Renal pelvis (tissue), 4 donors: ENCODE data around the gene BMP2K. TPM values are rescaled to one million over a fixed set of nuclear protein-coding genes. Genes with fewer than 3 reads are reported as not detected.
"Not testable (repeated sequence)": the region's sequence is repeated elsewhere in the genome, so short reads cannot be mapped to it uniquely, and the experiment has no call there.

Experiments
- DNase-seq: peaks from one replicate; pipeline ENCODE4 v3.0.0-alpha.2; 2013
- polyA plus RNA-seq, 3 donors: library from polyadenylated mRNA; unstranded; fragments of 120-200 nt; gene quantifications; one replicate each; pipeline ENCODE4 v1.2.1, GENCODE V29; 2013; ENCODE audit not compliant: insufficient read length in 3 of 3

The BMP2K gene
- polyA plus RNA-seq, 3 donors: 22.3 to 28.4 (median 27.8) TPM

DNA sequence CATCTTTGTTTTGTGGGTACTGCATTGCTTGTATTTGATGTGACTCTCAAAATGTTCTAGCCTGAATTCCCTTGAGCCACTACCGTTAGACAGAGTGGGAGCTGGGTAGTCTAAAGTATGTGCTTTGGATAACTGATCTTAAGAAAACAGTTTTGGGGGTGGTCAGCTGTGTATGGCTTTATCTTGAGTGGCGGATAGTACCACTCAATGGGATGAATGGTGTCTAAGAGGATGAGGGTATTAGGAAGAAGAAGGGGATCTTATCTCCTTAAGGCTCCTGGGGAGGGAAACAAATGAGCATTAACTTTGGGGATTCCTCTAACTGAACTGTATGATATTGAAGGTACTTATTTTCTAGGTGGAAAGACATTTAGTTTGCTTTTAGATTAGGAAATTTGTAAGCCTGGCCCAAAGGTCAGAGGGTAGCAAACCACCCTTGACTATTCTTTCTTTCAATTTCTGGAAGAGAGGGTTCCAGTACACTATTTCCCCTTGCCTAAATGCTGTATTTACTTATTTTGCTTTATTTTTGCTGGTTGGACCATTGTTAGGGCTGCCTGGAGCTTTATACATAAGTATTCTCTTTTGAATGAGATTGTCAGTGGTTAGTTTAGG, 11.3 kb downstream of the BMP2K start:
- no peak for DNase-seq

DNA sequence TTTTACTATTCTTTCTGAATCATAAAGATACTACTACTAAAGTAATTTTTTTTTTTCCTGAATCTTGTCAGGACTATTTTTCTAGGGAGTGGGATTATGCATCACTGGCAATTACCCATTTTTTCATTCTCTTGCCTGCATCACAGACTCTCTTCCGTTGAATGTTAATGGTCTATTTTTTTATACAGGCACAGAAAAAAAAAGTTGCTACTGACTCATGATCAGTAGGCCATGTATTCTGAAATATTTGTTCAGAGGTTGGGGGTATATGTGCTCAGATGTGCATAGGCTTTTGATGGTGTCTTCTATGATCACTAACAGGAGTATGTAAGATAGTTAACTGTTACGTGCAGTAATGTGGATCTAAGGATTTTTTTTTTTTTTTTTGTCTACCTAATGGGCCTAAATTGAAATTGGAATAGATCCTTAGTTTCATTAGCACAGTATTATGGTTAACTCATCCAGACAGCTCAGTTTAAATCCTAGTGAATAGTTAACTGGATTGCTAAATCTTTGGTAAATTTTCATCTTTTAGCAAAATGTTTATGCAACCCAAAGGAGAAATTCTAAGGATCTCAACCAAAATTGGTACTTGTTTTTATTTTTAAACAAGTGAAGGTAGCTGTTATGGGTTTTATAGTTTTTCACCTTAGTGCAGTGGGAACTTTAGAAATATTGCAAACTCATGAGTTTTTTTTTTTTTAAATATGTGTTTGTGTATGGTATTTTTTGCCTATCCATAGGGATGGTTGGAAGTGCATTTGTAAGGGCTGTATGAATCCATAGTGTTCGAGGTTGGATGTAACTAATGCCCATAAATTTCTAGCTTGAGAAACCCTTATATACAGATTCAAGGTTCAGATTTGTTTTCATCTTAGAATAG, 12.1 kb downstream of the BMP2K start:
- no peak for DNase-seq

DNA sequence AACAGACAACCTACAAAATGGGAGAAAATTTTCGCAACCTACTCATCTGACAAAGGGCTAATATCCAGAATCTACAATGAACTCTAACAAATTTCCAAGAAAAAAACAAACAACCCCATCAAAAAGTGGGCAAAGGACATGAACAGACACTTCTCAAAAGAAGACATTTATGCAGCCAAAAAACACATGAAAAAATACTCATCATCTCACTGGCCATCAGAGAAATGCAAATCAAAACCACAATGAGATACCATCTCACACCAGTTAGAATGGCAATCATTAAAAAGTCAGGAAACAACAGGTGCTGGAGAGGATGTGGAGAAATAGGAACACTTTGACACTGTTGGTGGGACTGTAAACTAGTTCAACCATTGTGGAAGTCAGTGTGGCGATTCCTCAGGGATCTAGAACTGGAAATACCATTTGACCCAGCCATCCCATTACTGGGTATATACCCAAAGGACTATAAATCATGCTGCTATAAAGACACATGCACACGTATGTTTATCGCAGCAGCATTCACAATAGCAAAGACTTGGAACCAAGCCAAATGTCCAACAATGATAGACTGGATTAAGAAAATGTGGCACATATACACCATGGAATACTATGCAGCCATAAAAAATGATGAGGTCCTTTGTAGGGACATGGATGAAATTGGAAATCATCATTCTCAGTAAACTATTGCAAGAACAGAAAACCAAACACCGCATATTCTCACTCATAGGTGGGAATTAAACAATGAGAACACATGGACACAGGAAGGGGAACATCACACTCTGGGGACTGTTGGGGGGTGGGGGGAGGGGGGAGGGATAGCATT, 19.7 kb downstream of the BMP2K start:
- not testable (repeated sequence) for DNase-seq

GRCh38 chr4:78796526-78796925, 20.4 kb downstream of the BMP2K start:
- DNase-seq: no peak

DNA sequence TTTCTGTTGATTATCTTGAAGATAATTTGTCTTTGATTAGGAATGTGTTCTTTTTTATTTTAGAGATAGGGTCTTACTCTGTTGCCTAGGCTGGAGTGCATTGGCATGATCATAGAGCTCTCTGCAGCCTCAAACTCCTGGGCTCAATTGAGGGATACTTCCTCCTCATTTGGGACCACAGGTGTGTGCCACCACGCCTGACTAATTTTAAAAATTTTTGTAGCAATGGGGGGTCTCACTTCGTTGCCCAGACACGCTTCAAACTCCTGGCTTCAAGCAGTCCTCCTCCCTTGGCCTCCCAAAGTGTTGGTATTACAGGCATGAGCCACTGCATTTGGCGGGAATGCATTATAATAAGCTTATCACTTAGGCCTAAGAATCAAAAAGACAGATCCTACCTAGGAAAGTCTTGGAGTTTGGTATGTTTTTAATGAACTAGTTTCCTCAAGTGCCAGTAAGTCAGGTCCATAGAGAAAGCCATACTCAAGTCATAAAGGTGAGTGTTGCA, 21.7 kb downstream of the BMP2K start:
- no peak for DNase-seq

DNA sequence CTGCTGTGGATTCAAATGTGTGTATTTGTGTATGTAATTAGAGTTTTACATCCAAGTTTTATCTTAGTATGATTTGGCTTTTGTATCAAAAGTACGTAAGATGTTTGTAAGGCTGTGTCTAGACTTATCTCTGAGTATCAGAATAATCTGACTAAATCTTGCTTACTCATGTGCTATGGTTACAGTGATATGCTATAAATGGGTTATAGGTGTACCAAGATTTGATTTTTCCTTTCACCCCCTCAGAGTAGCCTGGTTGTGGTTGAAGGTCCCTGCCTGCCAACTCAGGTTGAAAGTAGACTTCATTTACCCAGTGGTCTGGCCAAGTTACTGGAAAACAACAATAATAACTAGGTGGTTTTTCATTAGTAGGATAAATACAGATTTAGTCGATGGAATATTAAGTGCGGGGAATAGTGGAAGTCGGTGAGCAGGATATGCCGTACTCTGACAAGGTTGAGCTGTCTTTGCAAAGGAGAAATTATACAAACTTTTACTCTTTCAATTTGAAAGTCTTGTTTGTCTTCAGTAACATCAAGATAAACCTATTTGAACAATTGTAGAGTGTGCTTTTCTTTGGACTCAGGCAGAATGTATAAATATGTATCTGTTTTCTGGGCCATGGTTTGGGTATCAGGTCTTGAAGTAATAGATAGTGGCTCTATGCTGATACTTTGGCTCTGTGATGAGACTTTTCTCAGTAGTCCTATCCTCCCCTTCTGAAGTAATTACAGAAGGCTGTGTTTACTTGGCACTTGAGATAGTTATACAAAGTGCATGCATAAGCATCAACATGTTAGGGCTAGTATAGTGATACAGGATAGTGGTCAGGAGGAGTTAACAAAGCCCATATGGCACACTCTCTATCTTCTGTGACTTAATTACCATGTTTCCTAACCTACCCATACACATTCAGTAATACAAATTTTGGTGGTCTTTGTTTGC, 23.7 kb downstream of the BMP2K start:
- no peak for DNase-seq

GRCh38 chr4:78800965-78801364, 24.8 kb downstream of the BMP2K start:
- DNase-seq: no peak

- DNase-seq: no peak
Observed at GRCh38 chr4:78803983-78804382, 27.8 kb downstream of the BMP2K start.

DNA sequence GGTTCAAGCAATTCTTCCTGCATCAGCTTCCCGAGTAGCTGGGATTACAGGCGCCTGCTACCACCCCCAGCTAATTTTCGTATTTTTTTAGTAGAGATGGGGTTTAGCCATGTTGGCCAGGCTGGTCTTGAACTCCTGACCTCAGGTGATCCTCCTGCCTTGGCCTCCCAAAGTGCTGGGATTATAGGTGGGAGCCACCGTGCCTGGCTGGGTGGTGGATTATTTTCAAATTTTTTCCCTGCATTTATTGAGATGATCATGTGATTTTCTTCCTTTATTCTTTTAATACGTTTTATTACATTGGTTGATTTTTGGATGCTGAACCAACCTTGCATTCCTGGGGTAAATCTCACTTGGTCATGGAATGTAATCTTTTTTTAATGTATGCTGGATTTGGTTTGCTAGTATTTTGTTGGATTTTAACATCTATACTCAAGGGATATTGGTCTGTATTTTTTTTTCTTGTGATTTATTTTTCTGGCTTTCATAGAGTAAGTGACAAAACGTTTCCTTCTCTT, 30.9 kb downstream of the BMP2K start:
- no peak for DNase-seq

DNA sequence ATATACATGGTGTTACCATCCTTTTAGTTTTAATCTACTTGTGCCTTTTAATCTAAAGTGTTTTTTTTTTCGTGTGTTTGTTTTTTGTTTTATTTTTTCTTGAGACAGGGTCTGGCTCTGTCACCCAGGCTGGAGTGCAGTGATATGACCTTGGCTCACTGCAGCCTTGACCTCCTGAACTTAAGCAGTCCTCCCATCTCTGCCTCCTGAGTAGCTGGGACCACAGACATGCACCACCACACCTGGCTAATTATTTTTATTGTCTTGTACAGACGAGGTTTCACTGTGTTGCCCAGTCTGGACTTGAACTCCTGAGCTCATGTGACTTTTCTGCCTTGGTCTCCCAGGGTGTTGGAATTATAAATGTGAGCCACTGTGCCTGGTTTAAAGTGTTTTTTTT, 33.1 kb downstream of the BMP2K start:
- no peak for DNase-seq

DNA sequence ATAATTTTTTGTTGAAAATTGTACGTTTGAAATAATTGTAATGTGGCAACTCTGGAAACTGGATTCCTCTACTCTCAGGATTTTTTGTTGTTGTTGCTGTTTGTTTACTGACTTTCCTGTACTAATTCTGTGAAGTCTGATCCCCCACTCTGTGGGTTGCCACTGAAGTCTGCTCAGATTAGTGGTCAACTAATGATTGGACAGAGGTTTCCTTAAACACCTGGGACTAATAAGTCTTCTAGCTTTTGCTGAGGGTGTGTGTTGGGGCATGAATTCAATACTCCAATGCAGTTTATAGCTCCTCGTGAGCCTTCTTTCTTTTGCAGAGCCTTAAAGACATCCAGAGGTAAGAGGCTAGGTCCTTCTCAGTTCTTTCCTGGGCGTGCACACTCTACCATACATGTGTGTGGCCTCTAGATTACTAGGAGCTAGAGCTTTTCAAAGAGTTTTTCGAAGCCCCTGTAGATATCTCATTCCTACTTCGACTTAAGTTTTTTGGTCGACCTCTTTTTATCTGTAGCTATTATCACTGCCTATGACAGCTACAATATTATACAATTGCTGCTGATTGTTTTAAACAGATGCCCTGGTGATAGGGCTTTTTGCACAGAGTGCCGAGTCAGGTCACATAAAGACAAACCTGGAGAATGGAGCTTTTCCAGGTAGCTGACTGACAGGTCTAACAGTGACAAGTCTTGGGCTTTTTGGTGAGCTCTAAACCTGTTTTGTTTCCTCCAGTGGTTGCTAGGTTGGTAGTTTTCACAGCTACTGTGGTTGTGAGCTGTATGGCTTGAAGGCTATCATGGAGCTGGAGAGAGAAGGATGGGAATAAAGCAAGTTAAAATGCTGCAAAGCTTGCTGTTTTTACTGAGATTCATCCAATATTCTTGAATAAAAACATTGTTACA, 34.0 kb downstream of the BMP2K start:
- no peak for DNase-seq

GRCh38 chr4:78811034-78811433, 34.9 kb downstream of the BMP2K start:
- no peak for DNase-seq

DNA sequence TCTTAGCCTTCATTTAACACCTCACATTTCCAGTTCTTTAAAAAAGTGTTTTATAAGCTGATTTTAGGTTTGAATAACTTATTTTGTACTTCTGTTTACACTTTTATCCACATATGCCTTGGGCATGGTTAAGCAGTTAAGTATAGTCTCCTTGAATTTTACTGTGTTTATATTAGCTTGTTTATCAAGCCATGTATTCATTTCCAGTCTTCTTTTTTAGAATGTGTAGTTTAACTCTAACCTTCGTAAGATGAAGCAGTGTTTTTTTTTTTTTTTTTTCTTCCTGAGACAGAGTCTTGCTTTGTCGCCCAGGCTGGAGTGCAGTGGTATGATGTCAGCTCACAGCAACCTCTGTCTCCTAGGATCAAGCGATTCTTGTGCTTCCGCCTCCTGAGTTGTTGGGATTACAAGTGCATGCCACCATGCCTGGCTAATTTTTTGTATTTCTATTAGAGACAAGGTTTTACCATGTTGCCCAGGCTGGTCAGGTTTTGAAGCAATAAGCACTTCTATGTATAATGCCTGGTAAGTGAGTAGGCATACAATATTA, 42.5 kb downstream of the BMP2K start:
- no peak for DNase-seq

- no peak for DNase-seq
Observed at GRCh38 chr4:78824001-78824400, 47.9 kb downstream of the BMP2K start.

- no peak for DNase-seq
Observed at GRCh38 chr4:78827191-78827590, 51.0 kb downstream of the BMP2K start.

GRCh38 chr4:78829296-78829695, 53.1 kb downstream of the BMP2K start:
- DNase-seq: no peak

DNA sequence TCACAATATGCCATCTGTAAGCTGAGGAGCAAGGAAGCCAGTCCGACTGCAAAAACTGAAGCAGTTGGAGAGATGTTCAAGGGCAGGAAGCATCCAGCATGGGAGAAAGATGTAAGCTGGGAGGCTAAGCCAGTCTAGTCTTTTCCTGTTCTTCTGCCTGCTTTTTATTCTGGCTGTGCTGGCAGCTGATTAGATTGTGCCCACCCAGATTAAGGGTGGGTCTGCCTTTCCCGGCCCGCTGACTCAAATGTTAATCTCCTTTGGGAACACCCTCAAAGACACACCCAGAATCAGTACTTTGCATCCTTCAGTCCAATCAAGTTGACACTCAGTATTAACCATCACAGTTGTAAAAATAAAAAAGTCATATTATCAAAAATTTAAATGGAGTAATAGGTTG, 63.5 kb downstream of the BMP2K start:
- not testable (repeated sequence) for DNase-seq

GRCh38 chr4:78840286-78840685, 64.1 kb downstream of the BMP2K start:
- DNase-seq: not testable (repeated sequence)

DNA sequence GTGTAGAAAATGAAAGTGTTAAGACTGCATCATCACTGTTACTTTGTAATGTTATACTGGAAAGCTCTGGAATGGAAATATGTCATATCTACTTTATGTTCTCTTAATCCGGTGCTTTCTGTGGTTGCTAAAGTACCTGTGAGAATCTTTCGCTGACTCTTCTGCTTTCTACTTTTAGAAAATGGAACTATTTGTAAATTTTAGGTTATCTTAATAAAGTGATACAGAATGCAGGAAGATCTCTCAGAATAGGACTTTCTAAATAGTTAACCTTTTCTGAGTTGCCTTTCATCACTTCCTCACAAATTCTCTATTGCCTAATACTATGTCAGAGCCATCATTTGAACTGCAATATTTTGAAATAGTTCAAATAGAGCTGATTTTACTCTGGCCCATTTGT, 69.3 kb downstream of the BMP2K start:
- DNase-seq: no peak

DNA sequence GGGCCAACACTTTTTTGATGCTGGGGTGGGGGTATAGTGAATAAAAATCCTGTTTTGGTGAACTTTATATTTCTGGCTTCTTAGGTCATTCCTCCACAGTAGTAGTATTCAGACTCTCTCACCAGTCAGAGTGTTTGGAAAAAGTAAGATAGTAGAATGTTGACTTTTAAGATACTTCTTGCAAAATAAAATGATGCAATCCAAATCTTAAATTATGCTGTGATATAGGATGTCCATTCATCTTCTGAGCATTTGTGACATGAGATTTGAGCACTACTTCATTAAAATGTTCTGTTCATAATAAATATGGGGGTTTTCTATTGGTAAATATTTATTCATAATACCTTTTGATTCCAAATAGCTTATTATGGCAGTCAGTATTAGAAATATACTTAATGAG, 70.1 kb downstream of the BMP2K start:
- DNase-seq: no peak
